Measurements from ENCODE around the gene CACNA1H.

The CACNA1H gene

GRCh38 chr16:1122398-1122765 is 30.5 kb upstream of the CACNA1H start:
- no peak for DNase-seq (ENCODE audit: low read depth in 4 of 4, low spot score in 1 of 4)

GRCh38 chr16:1123525-1124230 is 29.2 kb upstream of the CACNA1H start:
- no peak for DNase-seq (ENCODE audit: low read depth in 4 of 4, low spot score in 1 of 4)

GRCh38 chr16:1124291-1124690 is 28.6 kb upstream of the CACNA1H start:
- no peak for DNase-seq (ENCODE audit: low read depth in 4 of 4, low spot score in 1 of 4)

GRCh38 chr16:1124795-1125194 is 28.1 kb upstream of the CACNA1H start:
- no peak for DNase-seq (ENCODE audit: low read depth in 4 of 4, low spot score in 1 of 4)

GRCh38 chr16:1125471-1125870 is 27.4 kb upstream of the CACNA1H start:
- peak in 2 of 4 experiments; percentile 6 to 18 for DNase-seq (ENCODE audit: low read depth in 4 of 4, low spot score in 1 of 4)

GRCh38 chr16:1126044-1126443 is 26.9 kb upstream of the CACNA1H start:
- DNase-seq (ENCODE audit: low read depth in 4 of 4, low spot score in 1 of 4) = no peak

- no peak for DNase-seq (ENCODE audit: low read depth in 4 of 4, low spot score in 1 of 4)
Observed at GRCh38 chr16:1126586-1126985, 26.3 kb upstream of the CACNA1H start.

GRCh38 chr16:1127101-1127500 is 25.8 kb upstream of the CACNA1H start:
- no peak for DNase-seq (ENCODE audit: low read depth in 4 of 4, low spot score in 1 of 4)

- DNase-seq (ENCODE audit: low read depth in 4 of 4, low spot score in 1 of 4) = no peak
Observed at GRCh38 chr16:1127971-1128715, 24.8 kb upstream of the CACNA1H start.

GRCh38 chr16:1129106-1129960 is 23.6 kb upstream of the CACNA1H start:
- no peak for DNase-seq (ENCODE audit: low read depth in 4 of 4, low spot score in 1 of 4)

GRCh38 chr16:1130382-1130781 is 22.5 kb upstream of the CACNA1H start:
- DNase-seq (ENCODE audit: low read depth in 4 of 4, low spot score in 1 of 4) = no peak

- DNase-seq (ENCODE audit: low read depth in 4 of 4, low spot score in 1 of 4) = no peak
Observed at GRCh38 chr16:1131378-1131994, 21.4 kb upstream of the CACNA1H start.

- no peak for DNase-seq (ENCODE audit: low read depth in 4 of 4, low spot score in 1 of 4)
Observed at GRCh38 chr16:1132431-1132830, 20.5 kb upstream of the CACNA1H start.

- no peak for DNase-seq (ENCODE audit: low read depth in 4 of 4, low spot score in 1 of 4)
Observed at GRCh38 chr16:1133271-1133670, 19.6 kb upstream of the CACNA1H start.

- DNase-seq (ENCODE audit: low read depth in 4 of 4, low spot score in 1 of 4) = no peak
Observed at GRCh38 chr16:1133810-1134520, 18.9 kb upstream of the CACNA1H start.

GRCh38 chr16:1134776-1135458 is 18.0 kb upstream of the CACNA1H start:
- no peak for DNase-seq (ENCODE audit: low read depth in 4 of 4, low spot score in 1 of 4)

- DNase-seq (ENCODE audit: low read depth in 4 of 4, low spot score in 1 of 4) = no peak
Observed at GRCh38 chr16:1135459-1135825, 17.5 kb upstream of the CACNA1H start.

- DNase-seq (ENCODE audit: low read depth in 4 of 4, low spot score in 1 of 4) = no peak
Observed at GRCh38 chr16:1137604-1138003, 15.3 kb upstream of the CACNA1H start.

- no peak for DNase-seq (ENCODE audit: low read depth in 4 of 4, low spot score in 1 of 4)
Observed at GRCh38 chr16:1140582-1141162, 12.2 kb upstream of the CACNA1H start.

GRCh38 chr16:1141191-1141590 is 11.7 kb upstream of the CACNA1H start:
- no peak for DNase-seq (ENCODE audit: low read depth in 4 of 4, low spot score in 1 of 4)

Measured in stimulated activated CD4-positive, alpha-beta T cell treated with anti-CD3 and anti-CD28 coated beads, Interleukin-1b, Interleukin-23, amount 100 ng/mL, for 24 hours (primary cell).